ENCODE data around the gene PCP4L1. TPM values are rescaled to one million over a fixed set of nuclear protein-coding genes. Genes with fewer than 3 reads are reported as not detected.
"Not testable (repeated sequence)": the region's sequence is repeated elsewhere in the genome, so short reads cannot be mapped to it uniquely, and the experiment has no call there.

Gene PCP4L1
- total RNA-seq, 4 donors from 2014 or later: 0.56 to 0.63 TPM; not detected in 2

- no peak for ATAC-seq (ENCODE audit: low FRiP score)
- DNase-seq (ENCODE audit: low spot score): no peak
- no peak for TF ChIP-seq CTCF (IDR thresholded peaks at IDR 0.05)
Observed at GRCh38 chr1:161244888-161245287, 13.7 kb upstream of the PCP4L1 start.

- not testable (repeated sequence) for ATAC-seq (ENCODE audit: low FRiP score); DNase-seq (ENCODE audit: low spot score)
Observed at GRCh38 chr1:161250100-161250499, 8.4 kb upstream of the PCP4L1 start.

GRCh38 chr1:161250829-161251228 is 7.7 kb upstream of the PCP4L1 start:
- TF ChIP-seq CTCF (IDR thresholded peaks at IDR 0.05): no peak
- DNase-seq (ENCODE audit: low spot score) (no peak), ATAC-seq (ENCODE audit: low FRiP score) (no peak)

GRCh38 chr1:161251579-161251978 is 7.0 kb upstream of the PCP4L1 start:
- DNase-seq (ENCODE audit: low spot score) (no peak), ATAC-seq (ENCODE audit: low FRiP score) (no peak)
- TF ChIP-seq CTCF (IDR thresholded peaks at IDR 0.05): no peak

- ATAC-seq (ENCODE audit: low FRiP score): not testable (repeated sequence)
Observed at GRCh38 chr1:161255302-161255701, 3.2 kb upstream of the PCP4L1 start.

GRCh38 chr1:161255955-161256520 is 2.5 kb upstream of the PCP4L1 start:
- DNase-seq (ENCODE audit: low spot score); ATAC-seq (ENCODE audit: low FRiP score): not testable (repeated sequence)

More at GRCh38 chr1:161255302-161255701, 3.2 kb upstream of the PCP4L1 start:
- not testable (repeated sequence) for DNase-seq (ENCODE audit: low spot score)

GRCh38 chr1:161257109-161257508 is 1.4 kb upstream of the PCP4L1 start:
- not testable (repeated sequence) for ATAC-seq (ENCODE audit: low FRiP score); DNase-seq (ENCODE audit: low spot score)

- no peak for ATAC-seq (ENCODE audit: low FRiP score)
- TF ChIP-seq CTCF (IDR thresholded peaks at IDR 0.05): no peak
- no peak for DNase-seq (ENCODE audit: low spot score)
Observed at GRCh38 chr1:161259345-161259702, 779 bp downstream of the PCP4L1 start.

- no peak for TF ChIP-seq CTCF (IDR thresholded peaks at IDR 0.05)
- no peak for DNase-seq (ENCODE audit: low spot score)
- ATAC-seq (ENCODE audit: low FRiP score): no peak
Observed at GRCh38 chr1:161259765-161260164, 1.2 kb downstream of the PCP4L1 start.

Data from omental fat pad (tissue), 4 donors.